Kidney epithelial cell (primary cell): Measurements from ENCODE around the gene GRM3. TPM values are rescaled to one million over a fixed set of nuclear protein-coding genes. Genes with fewer than 3 reads are reported as not detected.

Experiments
- DNase-seq: peaks from one replicate; pipeline ENCODE4 v3.0.0-alpha.2; 2010; ENCODE audit warnings: low read depth
- H3K27me3 ChIP-seq: 2 replicates; pipeline ENCODE4 v1.6.0; 2011; ENCODE audit warnings: low read length; ENCODE audit not compliant: control insufficient read depth, insufficient read depth
- H3K36me3 ChIP-seq: 2 replicates; pipeline ENCODE4 v1.5.1; 2011; ENCODE audit warnings: low read length; ENCODE audit not compliant: control insufficient read depth, insufficient read depth
- H3K4me3 ChIP-seq: 2 replicates; pipeline ENCODE4 v1.5.1; 2011; ENCODE audit warnings: low read depth, mild to moderate bottlenecking, control low read depth, low read length
- CTCF ChIP-seq: IDR thresholded peaks from 2 replicates; pipeline ENCODE4 v1.5.1; 2011; ENCODE audit warnings: mild to moderate bottlenecking, moderate library complexity, low read length, control low read depth, inconsistent platforms; ENCODE audit not compliant: insufficient read depth, poor library complexity, severe bottlenecking
- total RNA-seq: library from RNA; depleted of rRNA; stranded (reverse); fragments of >200 nt; gene quantifications from 2 replicates; pipeline ENCODE4 v1.2.3, GENCODE V29; 2015

Gene GRM3
- total RNA-seq, 1 donor from 2014 or later = not detected

DNA sequence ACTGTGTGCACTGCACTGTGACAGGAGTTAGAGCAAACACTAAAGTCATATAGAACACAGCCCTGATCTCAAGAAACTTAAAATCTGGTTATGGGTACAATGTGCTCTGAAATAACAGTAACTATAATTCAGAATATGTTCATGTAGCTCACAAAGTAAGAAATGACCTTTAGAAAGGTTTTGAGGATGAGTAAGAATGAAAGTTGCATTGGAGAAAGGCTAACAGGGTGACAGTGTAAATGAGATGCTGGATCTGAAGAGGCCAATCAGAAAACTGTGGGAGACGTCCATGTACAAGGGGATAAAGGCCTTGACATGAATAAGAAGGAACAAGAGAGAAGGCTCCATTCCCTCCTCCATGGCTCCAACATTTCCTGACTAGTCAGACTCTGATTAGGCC is 124.7 kb downstream of the GRM3 start:
- no peak for TF ChIP-seq CTCF
- Histone ChIP-seq H3K4me3 (no peak overlapping the region), H3K36me3 (no peaks in the 10 kb centered on the region), H3K27me3 (no peaks in the 10 kb centered on the region)
- DNase-seq = no peak

DNA sequence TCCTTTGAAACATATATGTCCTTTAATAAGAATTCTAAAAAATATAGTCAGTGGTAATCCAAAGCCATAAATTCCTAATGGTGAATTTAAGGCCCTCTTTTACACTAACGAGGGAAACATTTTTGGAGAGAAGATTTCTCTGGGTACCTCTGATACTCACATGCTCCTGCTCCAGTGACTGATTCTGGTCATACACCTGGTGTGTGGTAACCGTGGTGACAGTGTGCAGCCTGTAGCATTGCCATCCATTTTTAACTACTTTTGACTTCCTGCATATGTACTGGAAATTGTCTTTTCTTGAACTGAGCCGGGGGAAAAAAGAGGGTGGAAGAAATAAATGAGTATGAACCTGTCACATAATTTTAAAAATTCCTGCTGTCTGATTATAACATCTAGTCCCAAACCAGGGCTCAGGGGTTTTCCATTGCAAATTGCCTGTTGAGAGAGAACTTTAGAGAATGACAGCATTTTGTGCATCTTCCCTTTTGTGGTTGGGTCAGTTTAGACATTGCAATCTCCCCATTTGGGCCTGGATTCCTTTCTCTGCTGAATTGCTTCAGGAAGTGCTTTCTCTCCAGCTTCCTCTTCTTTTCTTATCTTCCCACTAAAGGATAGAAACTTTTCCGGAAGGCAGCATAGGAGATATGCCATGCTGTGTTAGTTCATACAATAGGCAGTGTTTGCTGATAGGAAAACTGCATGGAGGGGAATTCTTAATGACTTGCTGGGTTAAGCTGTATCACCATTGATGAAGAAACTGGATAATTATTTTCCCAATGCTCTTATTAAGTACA is 125.5 kb downstream of the GRM3 start:
- TF ChIP-seq CTCF = no peak
- no peak for DNase-seq
- Histone ChIP-seq H3K27me3 (no peaks in the 10 kb centered on the region), H3K4me3 (no peak overlapping the region), H3K36me3 (no peaks in the 10 kb centered on the region)

- no peak for TF ChIP-seq CTCF
- Histone ChIP-seq H3K4me3 (no peak overlapping the region), H3K36me3 (no peaks in the 10 kb centered on the region), H3K27me3 (no peaks in the 10 kb centered on the region)
- DNase-seq = no peak
Observed at GRCh38 chr7:86773309-86773708, 129.6 kb downstream of the GRM3 start.

- Histone ChIP-seq H3K36me3 (no peaks in the 10 kb centered on the region), H3K4me3 (no peak overlapping the region), H3K27me3 (no peaks in the 10 kb centered on the region)
- DNase-seq = no peak
- no peak for TF ChIP-seq CTCF
Observed at GRCh38 chr7:86775203-86775602, 131.5 kb downstream of the GRM3 start.

GRCh38 chr7:86776136-86776535 is 132.4 kb downstream of the GRM3 start:
- no peak for TF ChIP-seq CTCF
- H3K27me3 ChIP-seq = no peaks in the 10 kb centered on the region
- no peak for DNase-seq
- no peak overlapping the region for H3K4me3 ChIP-seq
- H3K36me3 ChIP-seq = no peaks in the 10 kb centered on the region

DNA sequence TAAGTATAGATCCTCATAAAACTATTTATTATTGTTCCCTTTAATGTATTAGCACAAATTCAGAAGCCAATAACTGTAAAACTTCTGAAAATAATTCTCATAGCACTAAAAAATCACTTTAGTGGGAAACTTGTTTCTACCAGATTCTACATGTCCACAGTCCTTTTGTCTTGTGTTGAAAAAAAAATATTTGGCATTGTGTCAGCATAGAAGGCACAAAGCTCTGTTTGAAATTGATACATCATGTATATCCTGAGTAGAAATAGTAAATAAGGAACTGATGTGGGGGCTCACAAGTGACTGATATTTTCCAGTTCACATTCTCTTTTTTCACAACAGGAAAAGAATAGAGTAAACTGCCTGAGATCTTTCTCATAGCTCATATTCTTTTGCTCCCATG is 134.6 kb downstream of the GRM3 start:
- Histone ChIP-seq H3K4me3 (no peak overlapping the region), H3K27me3 (no peaks in the 10 kb centered on the region), H3K36me3 (no peaks in the 10 kb centered on the region)
- DNase-seq = no peak
- no peak for TF ChIP-seq CTCF
